Neuron (in vitro differentiated cells): Measurements from ENCODE around the gene HTD2.

ENCODE experiments used
- H2AFZ ChIP-seq: one replicate; pipeline ENCODE4 v1.6.1; 2013; ENCODE audit warnings: low read depth, mild to moderate bottlenecking, inconsistent platforms, low read length, moderate library complexity
- H3K27me3 ChIP-seq: one replicate; pipeline ENCODE4 v1.6.1; 2013; ENCODE audit warnings: low read length; ENCODE audit not compliant: insufficient read depth
- H3K36me3 ChIP-seq: one replicate; pipeline ENCODE4 v1.6.1; 2013; ENCODE audit warnings: low read length; ENCODE audit not compliant: insufficient read depth
- H3K4me1 ChIP-seq: one replicate; pipeline ENCODE4 v1.6.1; 2013; ENCODE audit warnings: low read length; ENCODE audit not compliant: insufficient read depth
- H3K4me3 ChIP-seq: 2 replicates; pipeline ENCODE4 v1.5.1; 2013; ENCODE audit warnings: mild to moderate bottlenecking, low read length, moderate library complexity
- H3K9me3 ChIP-seq: one replicate; pipeline ENCODE4 v1.6.1; 2013; ENCODE audit warnings: low read length

The HTD2 gene

GRCh38 chr3:58341376-58341775 lies 35.1 kb downstream of the HTD2 start:
- Histone ChIP-seq H2AFZ (no peak overlapping the region), H3K36me3 (no peaks in the 10 kb centered on the region), H3K4me3 (no peak overlapping the region), H3K4me1 (no peaks in the 10 kb centered on the region), H3K9me3 (no peaks in the 10 kb centered on the region), H3K27me3 (no peaks in the 10 kb centered on the region)

DNA sequence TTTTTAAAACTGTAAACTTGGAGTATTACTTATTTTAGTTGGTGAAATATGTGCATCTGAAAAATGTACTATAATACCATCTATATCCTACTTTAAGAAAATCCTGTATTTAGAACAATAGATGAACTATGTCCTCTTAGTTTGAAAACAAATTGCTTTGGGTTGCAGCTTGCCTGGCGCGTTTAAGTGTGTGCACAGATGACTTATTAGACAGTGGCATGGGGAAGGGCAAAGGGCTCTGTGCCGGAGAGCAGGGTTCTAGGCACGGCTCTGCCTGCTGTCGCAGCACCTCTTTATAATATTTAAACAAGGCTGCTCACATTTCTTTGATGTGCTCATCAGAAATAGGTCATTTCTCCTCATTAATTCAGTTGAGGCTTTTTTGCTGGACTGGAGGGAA lies 36.4 kb downstream of the HTD2 start:
- H3K36me3 ChIP-seq: no peaks in the 10 kb centered on the region
- no peak overlapping the region for H3K4me3 ChIP-seq
- H3K27me3 ChIP-seq: no peaks in the 10 kb centered on the region
- no peak overlapping the region for H2AFZ ChIP-seq
- H3K9me3 ChIP-seq: no peaks in the 10 kb centered on the region
- no peaks in the 10 kb centered on the region for H3K4me1 ChIP-seq

DNA sequence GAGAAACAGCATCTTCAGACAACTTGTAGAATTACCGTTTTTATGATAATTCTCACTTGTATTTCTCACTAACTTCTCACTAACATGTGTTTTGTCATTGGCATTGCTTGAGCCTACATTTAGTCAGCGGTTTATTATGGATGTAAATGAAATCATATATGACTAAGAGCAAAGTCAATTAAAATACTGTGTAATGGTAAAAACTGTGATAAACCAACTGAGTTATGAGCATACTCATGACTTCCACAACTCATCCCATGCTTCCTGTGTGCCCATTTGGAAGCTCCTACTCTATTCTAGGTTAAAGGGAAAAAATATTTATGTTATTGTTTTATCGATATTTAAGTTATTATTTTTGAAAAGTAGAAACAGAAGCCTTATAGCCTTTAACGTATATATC lies 39.1 kb downstream of the HTD2 start:
- H3K4me3 ChIP-seq: no peak overlapping the region
- no peaks in the 10 kb centered on the region for H3K4me1 ChIP-seq
- H3K27me3 ChIP-seq: no peaks in the 10 kb centered on the region
- H3K9me3 ChIP-seq: no peaks in the 10 kb centered on the region
- no peak overlapping the region for H2AFZ ChIP-seq
- H3K36me3 ChIP-seq: no peaks in the 10 kb centered on the region

DNA sequence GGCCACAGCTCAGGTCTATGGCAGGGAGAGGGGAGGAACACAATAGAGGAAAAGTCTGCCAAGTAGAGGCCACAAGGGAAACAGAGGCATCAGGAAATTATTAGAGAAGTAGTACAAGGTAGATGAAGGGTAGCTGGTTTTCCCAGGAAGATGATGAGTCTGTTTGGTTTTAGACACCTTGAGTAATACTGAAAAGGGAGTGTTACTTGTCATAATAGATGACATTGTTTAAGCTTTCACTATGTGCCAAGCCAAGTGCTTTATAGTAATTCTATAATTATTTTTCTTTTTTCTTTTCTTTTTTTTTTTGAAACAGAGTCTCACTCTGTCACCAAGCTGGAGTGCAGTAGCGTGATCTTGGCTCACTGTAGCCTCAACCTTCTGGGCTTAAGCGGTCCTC lies 40.0 kb downstream of the HTD2 start:
- no peaks in the 10 kb centered on the region for H3K9me3 ChIP-seq
- H2AFZ ChIP-seq: no peak overlapping the region
- H3K4me3 ChIP-seq: no peak overlapping the region
- no peaks in the 10 kb centered on the region for H3K4me1 ChIP-seq
- H3K27me3 ChIP-seq: no peaks in the 10 kb centered on the region
- H3K36me3 ChIP-seq: no peaks in the 10 kb centered on the region

- Histone ChIP-seq H3K9me3 (no peaks in the 10 kb centered on the region), H2AFZ (no peak overlapping the region), H3K36me3 (no peaks in the 10 kb centered on the region), H3K4me3 (no peak overlapping the region), H3K4me1 (no peaks in the 10 kb centered on the region), H3K27me3 (no peaks in the 10 kb centered on the region)
Observed at GRCh38 chr3:58347984-58348383, 41.7 kb downstream of the HTD2 start.

- Histone ChIP-seq H3K27me3 (no peaks in the 10 kb centered on the region), H3K36me3 (no peaks in the 10 kb centered on the region), H2AFZ (no peak overlapping the region), H3K4me1 (no peaks in the 10 kb centered on the region), H3K4me3 (no peak overlapping the region), H3K9me3 (no peaks in the 10 kb centered on the region)
Observed at GRCh38 chr3:58349792-58350626, 43.7 kb downstream of the HTD2 start.

GRCh38 chr3:58350627-58351013 lies 44.3 kb downstream of the HTD2 start:
- H3K36me3 ChIP-seq: no peaks in the 10 kb centered on the region
- H3K27me3 ChIP-seq: no peaks in the 10 kb centered on the region
- no peaks in the 10 kb centered on the region for H3K4me1 ChIP-seq
- H3K4me3 ChIP-seq: no peak overlapping the region
- no peak overlapping the region for H2AFZ ChIP-seq
- no peaks in the 10 kb centered on the region for H3K9me3 ChIP-seq

GRCh38 chr3:58351920-58352319 lies 45.6 kb downstream of the HTD2 start:
- no peaks in the 10 kb centered on the region for H3K36me3 ChIP-seq
- H3K4me3 ChIP-seq: no peak overlapping the region
- H3K4me1 ChIP-seq: no peaks in the 10 kb centered on the region
- no peaks in the 10 kb centered on the region for H3K27me3 ChIP-seq
- no peak overlapping the region for H2AFZ ChIP-seq
- H3K9me3 ChIP-seq: no peaks in the 10 kb centered on the region

DNA sequence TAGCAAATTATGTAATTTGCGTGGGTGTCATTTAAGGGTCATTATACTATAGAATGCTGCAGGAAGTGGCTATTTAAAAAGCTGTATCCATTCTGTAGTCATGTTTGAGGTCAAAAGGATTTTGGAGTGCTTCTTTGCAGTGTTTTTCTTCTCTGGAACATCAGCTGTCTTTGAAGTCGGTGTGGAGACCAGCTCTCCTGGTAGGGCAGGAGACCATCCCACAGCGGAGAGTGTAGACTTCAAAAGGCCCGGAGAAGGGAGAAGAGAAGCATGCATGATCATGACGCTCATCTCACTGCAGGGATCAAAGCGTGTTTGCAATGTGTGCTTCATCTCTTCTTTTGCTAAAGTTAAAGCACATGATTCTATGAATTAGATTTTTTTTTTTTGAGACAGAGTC lies 46.3 kb downstream of the HTD2 start:
- Histone ChIP-seq H2AFZ (no peak overlapping the region), H3K4me3 (no peak overlapping the region), H3K4me1 (no peaks in the 10 kb centered on the region), H3K36me3 (no peaks in the 10 kb centered on the region), H3K27me3 (no peaks in the 10 kb centered on the region), H3K9me3 (no peaks in the 10 kb centered on the region)

DNA sequence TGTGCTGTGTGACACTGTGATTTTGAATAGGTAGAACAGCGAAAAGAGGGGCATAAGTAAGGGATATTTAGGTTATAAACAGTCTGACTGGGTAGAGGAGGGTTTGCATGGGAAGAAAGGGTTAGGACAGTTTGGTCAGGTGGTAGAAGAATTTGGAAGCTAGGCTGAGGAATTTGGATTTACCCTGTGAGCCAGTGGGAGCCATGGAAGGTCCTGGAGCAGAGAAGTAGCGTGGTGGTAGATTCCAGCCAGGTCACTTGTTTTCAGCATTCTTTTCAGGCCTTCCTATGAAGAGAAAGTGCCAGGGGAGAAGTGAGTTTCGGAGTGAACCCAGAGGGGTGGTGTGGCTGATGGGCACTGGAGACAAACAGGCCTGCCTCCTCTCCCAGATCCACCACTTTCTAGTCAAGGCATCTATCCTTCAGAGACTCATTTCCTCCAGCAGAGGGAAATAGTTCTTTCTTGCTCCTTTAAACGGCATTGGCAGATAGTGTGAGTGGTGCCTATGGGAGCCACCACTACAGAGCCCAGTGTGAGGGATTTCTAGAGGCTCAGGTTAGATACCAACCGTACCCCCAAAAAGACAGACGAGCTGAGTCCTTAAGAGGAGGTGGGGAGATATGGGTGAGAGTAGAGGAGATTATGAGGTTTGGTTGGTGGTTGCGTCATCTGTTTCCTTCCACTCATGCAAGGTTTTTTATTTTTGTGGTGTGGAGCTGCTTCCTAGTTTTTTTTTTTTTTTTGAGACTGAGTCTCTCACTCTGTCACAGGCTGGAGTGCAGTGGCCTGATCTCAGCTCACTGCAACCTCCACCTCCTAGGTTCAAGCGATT lies 47.6 kb downstream of the HTD2 start:
- Histone ChIP-seq H3K27me3 (no peaks in the 10 kb centered on the region), H2AFZ (no peak overlapping the region), H3K4me3 (no peak overlapping the region)

DNA sequence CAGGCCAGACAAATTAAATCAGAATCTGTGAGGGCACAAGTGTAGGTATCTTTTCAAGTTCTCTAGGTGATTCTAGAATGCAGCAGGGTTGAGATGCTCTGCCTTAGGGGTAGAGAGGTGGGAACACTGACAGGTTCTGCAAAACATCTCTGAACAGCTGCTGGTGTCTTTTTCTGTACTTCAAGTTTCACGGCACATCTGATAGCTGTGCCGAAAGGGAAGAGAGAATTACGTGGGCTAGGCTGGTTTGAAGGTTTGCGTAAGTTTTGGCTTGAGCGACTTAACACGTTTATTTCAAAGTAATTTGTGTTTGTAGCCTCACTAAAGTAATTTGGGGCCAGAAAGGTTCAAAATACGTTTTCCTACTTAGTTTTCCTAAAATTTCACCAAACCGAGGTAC lies 48.9 kb downstream of the HTD2 start:
- Histone ChIP-seq H3K4me3 (no peak overlapping the region), H3K36me3 (no peaks in the 10 kb centered on the region), H2AFZ (no peak overlapping the region), H3K27me3 (no peaks in the 10 kb centered on the region), H3K4me1 (no peaks in the 10 kb centered on the region), H3K9me3 (no peaks in the 10 kb centered on the region)

More for the DNA sequence above, 47.6 kb downstream of the HTD2 start:
- Histone ChIP-seq H3K4me1 (no peaks in the 10 kb centered on the region), H3K36me3 (no peaks in the 10 kb centered on the region), H3K9me3 (no peaks in the 10 kb centered on the region)

- H3K36me3 ChIP-seq: no peaks in the 10 kb centered on the region
- no peak overlapping the region for H2AFZ ChIP-seq
- no peak overlapping the region for H3K4me3 ChIP-seq
- no peaks in the 10 kb centered on the region for H3K9me3 ChIP-seq
- H3K4me1 ChIP-seq: no peaks in the 10 kb centered on the region
- H3K27me3 ChIP-seq: no peaks in the 10 kb centered on the region
Observed at GRCh38 chr3:58356054-58356453, 49.7 kb downstream of the HTD2 start.

GRCh38 chr3:58357402-58357801 lies 51.1 kb downstream of the HTD2 start:
- H2AFZ ChIP-seq: no peak overlapping the region
- H3K9me3 ChIP-seq: no peaks in the 10 kb centered on the region
- no peaks in the 10 kb centered on the region for H3K4me1 ChIP-seq
- no peaks in the 10 kb centered on the region for H3K27me3 ChIP-seq
- no peak overlapping the region for H3K4me3 ChIP-seq
- no peaks in the 10 kb centered on the region for H3K36me3 ChIP-seq
